CD1c-positive myeloid dendritic cell (primary cell): ENCODE results near the gene TEX261.
"Not testable (repeated sequence)": the region's sequence is repeated elsewhere in the genome, so short reads cannot be mapped to it uniquely, and the experiment has no call there.

Experiments
- DNase-seq: peaks from one replicate; pipeline ENCODE4 v3.0.0-alpha.2; 2016; ENCODE audit errors: extremely low spot score

The TEX261 gene

GRCh38 chr2:71000780-71001591 lies 6.3 kb upstream of the TEX261 start:
- peak; percentile 78 for DNase-seq

- DNase-seq: not testable (repeated sequence)
Observed at GRCh38 chr2:70999931-71000330, 5.3 kb upstream of the TEX261 start.

- DNase-seq: no peak
Observed at GRCh38 chr2:70999362-70999761, 4.7 kb upstream of the TEX261 start.

GRCh38 chr2:70998885-70999284 lies 4.2 kb upstream of the TEX261 start:
- DNase-seq: not testable (repeated sequence)

- DNase-seq: peak; percentile 42
Observed at GRCh38 chr2:70995426-70995729, 705 bp upstream of the TEX261 start.

GRCh38 chr2:70994009-70994698 lies 519 bp downstream of the TEX261 start:
- peak; percentile 80 for DNase-seq

- DNase-seq: no peak
Observed at GRCh38 chr2:70992945-70993853, 1.5 kb downstream of the TEX261 start.

GRCh38 chr2:70991742-70992141 lies 2.9 kb downstream of the TEX261 start:
- DNase-seq: no peak

GRCh38 chr2:70991142-70991541 lies 3.5 kb downstream of the TEX261 start:
- DNase-seq: no peak

- DNase-seq: no peak
Observed at GRCh38 chr2:70990216-70990615, 4.5 kb downstream of the TEX261 start.

- no peak for DNase-seq
Observed at GRCh38 chr2:70988726-70989648, 5.7 kb downstream of the TEX261 start.

GRCh38 chr2:70988151-70988550 lies 6.5 kb downstream of the TEX261 start:
- no peak for DNase-seq

GRCh38 chr2:70987386-70987785 lies 7.3 kb downstream of the TEX261 start:
- no peak for DNase-seq

GRCh38 chr2:70986499-70987189 lies 8.0 kb downstream of the TEX261 start:
- DNase-seq: no peak

- no peak for DNase-seq
Observed at GRCh38 chr2:70985956-70986355, 8.7 kb downstream of the TEX261 start.

GRCh38 chr2:70985283-70985688 lies 9.4 kb downstream of the TEX261 start:
- no peak for DNase-seq

GRCh38 chr2:70984576-70985282 lies 9.9 kb downstream of the TEX261 start:
- DNase-seq: peak; percentile 78

- no peak for DNase-seq
Observed at GRCh38 chr2:70984228-70984575, 10.5 kb downstream of the TEX261 start.

- no peak for DNase-seq
Observed at GRCh38 chr2:70983506-70984227, 11.0 kb downstream of the TEX261 start.
